H1 (cell line): ENCODE data around the gene TRIOBP. TPM values are rescaled to one million over a fixed set of nuclear protein-coding genes. Genes with fewer than 3 reads are reported as not detected.
A peak's percentile ranks its signal among the peaks of the same experiment; 100 is the strongest.

ENCODE experiments used
- CTCF ChIA-PET: fragments of 300-600 bp; sonication (Branson Sonifier 250); formaldehyde crosslinking; loops from one replicate; lab custom pipeline; 2021; ENCODE audit not compliant: partially characterized antibody; lab: Charles Lee
- POLR2A ChIA-PET: fragments of 300-600 bp; sonication (Branson Sonifier 250); formaldehyde crosslinking; loops from one replicate; lab custom pipeline; 2021; ENCODE audit warnings: inconsistent platforms; ENCODE audit not compliant: partially characterized antibody; lab: Charles Lee
- DNase-seq, 2 experiments: peaks; one replicate each; pipeline versions ENCODE4 v3.0.0 to v3.0.0-alpha.2; 2010 to 2022; ENCODE audit warnings: low spot score in 2 of 2, low read depth in 1 of 2, mixed read lengths in 1 of 2
- FAIRE-seq: peaks from 2 replicates; lab custom pipeline; 2011; peaks lifted over from hg19 to GRCh38; lab: Jason Lieb, UNC
- H2AFZ ChIP-seq: 2 replicates; pipeline ENCODE4 v1.8.1; 2012; ENCODE audit warnings: low read length, inconsistent platforms
- H2AK5ac ChIP-seq: 2 replicates; pipeline ENCODE4 v1.6.1; 2013; ENCODE audit warnings: low read depth, low read length
- H2BK120ac ChIP-seq: replicated peaks from 2 replicates; pipeline ENCODE3; 2013; ENCODE audit warnings: low read depth, low read length, inconsistent platforms
- H2BK12ac ChIP-seq: 2 replicates; pipeline ENCODE4 v1.6.1; 2013; ENCODE audit warnings: low read depth, low read length
- H2BK15ac ChIP-seq: 2 replicates; pipeline ENCODE4 v1.6.1; 2013; ENCODE audit warnings: low read length
- H2BK20ac ChIP-seq: 2 replicates; pipeline ENCODE4 v1.6.1; 2013; ENCODE audit warnings: low read length
- H2BK5ac ChIP-seq: 2 replicates; pipeline ENCODE4 v1.6.1; 2013; ENCODE audit warnings: low read depth, low read length
- H3K14ac ChIP-seq: 2 replicates; pipeline ENCODE4 v1.6.1; 2013; ENCODE audit warnings: inconsistent platforms; ENCODE audit not compliant: insufficient read length
- H3K18ac ChIP-seq: 2 replicates; pipeline ENCODE4 v1.6.1; 2013; ENCODE audit warnings: low read length; ENCODE audit errors: extremely low read depth
- H3K23ac ChIP-seq: 2 replicates; pipeline ENCODE4 v1.6.1; 2013; ENCODE audit warnings: inconsistent platforms; ENCODE audit not compliant: insufficient read length
- H3K23me2 ChIP-seq: 2 replicates; pipeline ENCODE4 v1.6.1; 2013; ENCODE audit warnings: low read depth, low read length
- H3K27ac ChIP-seq: 2 replicates; pipeline ENCODE4 v1.6.1; 2011; ENCODE audit warnings: low read depth, low read length, inconsistent platforms
- H3K27me3 ChIP-seq, 4 experiments: replicated peaks in 1 of 4; 1 replicate in 1 of 4; 2 replicates in 3 of 4; pipeline versions ENCODE4 v1.6.1 to v1.8.1; 2011 to 2013; ENCODE audit warnings: low read length in 3 of 4, mild to moderate bottlenecking in 3 of 4, inconsistent platforms in 2 of 4, mixed read lengths in 2 of 4, moderate library complexity in 1 of 4; ENCODE audit not compliant: control insufficient read depth in 3 of 4, insufficient read depth in 3 of 4; ENCODE audit errors: extremely low read depth in 1 of 4
- H3K36me3 ChIP-seq, 4 experiments: 2 replicates each; pipeline versions ENCODE4 v1.6.1 to v1.8.1; 2011 to 2013; ENCODE audit warnings: mild to moderate bottlenecking in 4 of 4, low read length in 3 of 4, moderate library complexity in 2 of 4, control low read depth in 1 of 4, inconsistent platforms in 1 of 4; ENCODE audit not compliant: insufficient read depth in 4 of 4, control insufficient read depth in 2 of 4
- H3K4ac ChIP-seq: replicated peaks from 2 replicates; pipeline ENCODE3; 2013; ENCODE audit warnings: low read length, low read depth, mixed read lengths, inconsistent platforms; ENCODE audit not compliant: insufficient read length
- H3K4me1 ChIP-seq, 4 experiments: replicated peaks in 1 of 4; 1 replicate in 1 of 4; 2 replicates in 3 of 4; pipeline versions ENCODE4 v1.6.1 to v1.8.1; 2011 to 2013; ENCODE audit warnings: low read length in 3 of 4, inconsistent platforms in 2 of 4, mixed read lengths in 1 of 4; ENCODE audit not compliant: insufficient read depth in 4 of 4, control insufficient read depth in 3 of 4
- H3K4me2 ChIP-seq, 2 experiments: 2 replicates each; pipeline versions ENCODE4 v1.6.1 to v1.8.1; 2011 to 2013; ENCODE audit warnings: low read depth in 2 of 2, low read length in 2 of 2, control low read depth in 1 of 2, inconsistent platforms in 1 of 2, mild to moderate bottlenecking in 1 of 2; ENCODE audit not compliant: insufficient read depth in 1 of 2
- H3K4me3 ChIP-seq, 4 experiments: fragments of 200-600, 300-600 bp in 1 of 4; sonication (generic), shearing (Covaris generic), sonication (Bioruptor Twin) in 1 of 4; 2 replicates each; pipeline versions ENCODE4 v1.5.1 to v1.8.1; 2011 to 2016; ENCODE audit warnings: low read length in 4 of 4, low read depth in 3 of 4, control low read depth in 2 of 4, inconsistent platforms in 2 of 4, mild to moderate bottlenecking in 2 of 4, mixed read lengths in 1 of 4, moderate library complexity in 1 of 4; ENCODE audit not compliant: insufficient read depth in 2 of 4; ENCODE audit errors: extremely low read depth in 1 of 4
- H3K56ac ChIP-seq: replicated peaks from 2 replicates; pipeline ENCODE3; 2013; ENCODE audit warnings: low read depth, mild to moderate bottlenecking, mixed read lengths, low read length, inconsistent platforms; ENCODE audit not compliant: insufficient read length
- H3K79me1 ChIP-seq: 2 replicates; pipeline ENCODE4 v1.6.1; 2013; ENCODE audit warnings: low read depth, low read length, control low read depth
- H3K79me2 ChIP-seq, 2 experiments: 2 replicates each; pipeline versions ENCODE4 v1.6.1 to v1.8.1; 2012 to 2013; ENCODE audit warnings: low read length in 2 of 2, mild to moderate bottlenecking in 2 of 2, inconsistent platforms in 1 of 2; ENCODE audit not compliant: insufficient read depth in 2 of 2, control insufficient read depth in 1 of 2
- H3K9ac ChIP-seq, 4 experiments: replicated peaks in 1 of 4; 1 replicate in 1 of 4; 2 replicates in 3 of 4; pipeline versions ENCODE4 v1.6.1 to v1.8.1; 2011 to 2013; ENCODE audit warnings: low read depth in 3 of 4, low read length in 3 of 4, control low read depth in 2 of 4, mild to moderate bottlenecking in 2 of 4, moderate library complexity in 2 of 4, inconsistent platforms in 1 of 4; ENCODE audit errors: extremely low read depth in 1 of 4
- H3K9me3 ChIP-seq, 2 experiments: 2 replicates each; pipeline versions ENCODE4 v1.6.1 to v1.8.1; 2012 to 2013; ENCODE audit warnings: mild to moderate bottlenecking in 2 of 2, moderate library complexity in 2 of 2, control low read depth in 1 of 2, inconsistent platforms in 1 of 2, low read depth in 1 of 2, low read length in 1 of 2, mixed read lengths in 1 of 2; ENCODE audit not compliant: insufficient read depth in 2 of 2
- H4K20me1 ChIP-seq, 2 experiments: replicated peaks in 1 of 2; 2 replicates each; pipeline versions ENCODE3 to v1.8.1; 2011 to 2013; ENCODE audit warnings: inconsistent platforms in 2 of 2, low read length in 2 of 2, mild to moderate bottlenecking in 1 of 2; ENCODE audit not compliant: insufficient read depth in 2 of 2, control insufficient read depth in 1 of 2
- H4K5ac ChIP-seq: 2 replicates; pipeline ENCODE4 v1.6.1; 2013; ENCODE audit warnings: low read length, low read depth, mixed read lengths, inconsistent platforms; ENCODE audit not compliant: insufficient read length
- H4K8ac ChIP-seq: 2 replicates; pipeline ENCODE4 v1.8.0; 2013; ENCODE audit warnings: mild to moderate bottlenecking, moderate library complexity, low read length, inconsistent platforms; ENCODE audit not compliant: insufficient read depth; ENCODE audit errors: extremely low read depth
- H4K91ac ChIP-seq: replicated peaks from 2 replicates; pipeline ENCODE3; 2013; ENCODE audit warnings: low read length, mixed read lengths, inconsistent platforms; ENCODE audit not compliant: insufficient read length
- BCL11A ChIP-seq, 2 experiments: IDR thresholded peaks; one replicate each; pipeline ENCODE4 v1.6.1; 2011; ENCODE audit warnings: low read depth in 2 of 2, low read length in 2 of 2, mild to moderate bottlenecking in 2 of 2
- CHD1 ChIP-seq: IDR thresholded peaks from 2 replicates; pipeline ENCODE4 v1.6.1; 2012; ENCODE audit warnings: low read depth, low read length, improper control_type of control experiment
- CTCF ChIP-seq, 3 experiments: IDR thresholded peaks; 1 replicate in 2 of 3; 2 replicates in 1 of 3; pipeline versions ENCODE4 v1.5.1 to v1.6.1; 2011; ENCODE audit warnings: low read length in 3 of 3, mild to moderate bottlenecking in 3 of 3, inconsistent platforms in 2 of 3, low read depth in 1 of 3, moderate library complexity in 1 of 3; ENCODE audit not compliant: insufficient read depth in 1 of 3; ENCODE audit errors: control extremely low read depth in 1 of 3
- EGR1 ChIP-seq: IDR thresholded peaks from 2 replicates; pipeline ENCODE4 v1.6.1; 2011; ENCODE audit warnings: low read depth, low read length, borderline replicate concordance
- FOSL1 ChIP-seq: IDR thresholded peaks from 2 replicates; pipeline ENCODE4 v1.6.1; 2011; ENCODE audit warnings: mild to moderate bottlenecking, low read depth, low read length, moderate library complexity; ENCODE audit not compliant: insufficient read depth
- GABPA ChIP-seq: IDR thresholded peaks from 2 replicates; pipeline ENCODE4 v1.6.1; 2011; ENCODE audit warnings: mild to moderate bottlenecking, low read length, moderate library complexity, borderline replicate concordance; ENCODE audit not compliant: insufficient read depth
- GTF2F1 ChIP-seq: IDR thresholded peaks from 2 replicates; pipeline ENCODE4 v1.6.1; 2012; ENCODE audit warnings: low read depth, low read length, improper control_type of control experiment, borderline replicate concordance
- JUN ChIP-seq: IDR thresholded peaks from 2 replicates; pipeline ENCODE4 v1.6.1; 2011; ENCODE audit warnings: low read depth, mild to moderate bottlenecking, improper control_type of control experiment, low read length
- KDM1A ChIP-seq: fragments of 200-600, 300-600 bp; sonication (generic); IDR thresholded peaks from 2 replicates; pipeline ENCODE4 v1.7.1; 2016; ENCODE audit warnings: mild to moderate bottlenecking, low read length, borderline replicate concordance
- POLR2A ChIP-seq, 2 experiments: IDR thresholded peaks; 1 replicate in 1 of 2; 2 replicates in 1 of 2; pipeline ENCODE4 v1.6.1; 2011; ENCODE audit warnings: low read depth in 2 of 2, low read length in 2 of 2, mild to moderate bottlenecking in 2 of 2; ENCODE audit errors: control extremely low read depth in 1 of 2
- SIRT6 ChIP-seq: IDR thresholded peaks from one replicate; pipeline ENCODE4 v1.7.1; 2012; ENCODE audit warnings: low read length, inconsistent platforms
- TAF7 ChIP-seq: optimal IDR thresholded peaks from 2 replicates; pipeline ENCODE3; 2011; ENCODE audit warnings: low read depth, mild to moderate bottlenecking, inconsistent platforms, low read length, moderate library complexity, borderline replicate concordance
- WGBS, 2 experiments: shearing (Covaris generic) in 1 of 2; methylation state at CpG; one replicate each; pipeline versions ENCODE4 v1.1.6 to v1.1.7; 2013 to 2015; ENCODE audit warnings: low lambda C conversion rate in 2 of 2, mixed read lengths in 2 of 2, inconsistent platforms in 1 of 2, low coverage in 1 of 2, missing lambda C conversion rate in 1 of 2; ENCODE audit not compliant: insufficient replicate concordance in 2 of 2, insufficient coverage in 1 of 2, insufficient read length in 1 of 2; ENCODE audit errors: extremely low coverage in 1 of 2, missing lambda C conversion rate in 1 of 2; 5-methylcytosine and 5-hydroxymethylcytosine counted together
- polyA plus RNA-seq, 7 experiments: library from polyadenylated mRNA; depleted of rRNA in 3 of 7; stranded (reverse) in 5 of 7; unstranded in 2 of 7; fragments of >200 nt in 5 of 7; fragments of 200-250 nt in 2 of 7; gene quantifications; 1 replicate in 5 of 7; 2 replicates in 1 of 7; 4 replicates in 1 of 7; pipeline versions ENCODE4 v1.2.1 to v1.2.3, GENCODE V29; 2011 to 2013; ENCODE audit warnings: missing spikeins in 2 of 7, mixed read lengths in 2 of 7
- total RNA-seq: library from RNA; stranded (reverse); fragmentation: NEBNext Ultra II Directional; extraction: Animal tissue kit (Norgen Biotek cat#: 25700); gene quantifications from 2 replicates; pipeline ENCODE4 v1.2.1, GENCODE V29; 2021

Gene TRIOBP
- total and polyA plus RNA-seq, 2 of the 8 experiments (the other 6 are each of a cell fraction or from before 2014, with no cell fraction given): 18.2 to 27.3 TPM

DNA sequence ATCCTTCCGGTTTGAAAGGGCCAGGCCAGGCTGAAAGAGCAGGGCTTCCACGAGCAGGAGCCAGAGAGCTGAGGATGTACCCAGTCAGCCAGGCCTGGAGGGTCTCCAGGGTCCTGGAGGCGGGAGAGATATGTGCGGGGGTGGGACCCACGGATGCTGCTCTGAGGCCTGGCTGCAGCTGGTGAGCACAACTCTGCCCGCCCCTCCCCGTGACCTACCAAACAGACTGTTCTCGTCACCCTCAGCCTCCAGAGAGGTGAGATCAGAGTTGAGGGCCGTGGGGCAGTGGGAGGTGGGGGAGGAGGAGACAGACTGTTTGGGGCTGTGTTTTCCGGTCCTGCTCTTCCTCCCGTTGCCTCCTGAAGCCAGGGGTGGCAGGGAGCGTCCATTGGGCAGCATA, 42.2 kb downstream of the TRIOBP start:
- FAIRE-seq (no peak), DNase-seq (no peak)
- no peak overlapping the region for H3K23ac ChIP-seq
- no peak overlapping the region for H3K9ac ChIP-seq
- no peak overlapping the region for H2AK5ac ChIP-seq
- no peaks in the 10 kb centered on the region for H3K79me1 ChIP-seq
- H4K8ac ChIP-seq: peak overlapping the region; percentile 1; the same call in 1 of the 2 replicates
- ChIA-PET POLR2A (interaction anchor here (1.6 to 3.1 kb wide), 3 partner anchors 10 to 101 kb away, joined by 4 to 24 read pairs (median 5); no protein-coding TSS in a partner anchor), CTCF (interaction anchor here (1.1 to 1.8 kb wide), 2 partner anchors 45 to 114 kb away, joined by 3 read pairs; no protein-coding TSS in a partner anchor)
- no peak overlapping the region for H3K14ac ChIP-seq
- no peak overlapping the region for H2BK5ac ChIP-seq
- 0 out of 8 replicates have a peak, but pooled peaks cover 0 to 2% (median 0%) of the 10 kb centered on the region in 4 experiments for H3K36me3 ChIP-seq
- no peak overlapping the region for H3K4me3 ChIP-seq
- H3K4me2 ChIP-seq: no peak overlapping the region
- H2BK12ac ChIP-seq: no peak overlapping the region
- no peak overlapping the region for H2AFZ ChIP-seq
- H3K23me2 ChIP-seq: peaks cover 5% of the 10 kb centered on the region; the same call in 1 of the 2 replicates
- H3K27me3 ChIP-seq: peaks cover 2 to 67% (median 48%) of the 10 kb centered on the region in 4 experiments
- no peak overlapping the region for H3K56ac ChIP-seq
- H2BK20ac ChIP-seq: no peak overlapping the region
- 87% methylated on average over 12 of the region's 12 CpGs; no CpG with 5 or more reads in 1 of the 2 experiments for WGBS, 2 experiments
- no peak overlapping the region for H4K5ac ChIP-seq
- no peak overlapping the region for H3K27ac ChIP-seq
- no peak overlapping the region for H4K91ac ChIP-seq
- peaks cover 0 to 3% (median 1%) of the 10 kb centered on the region in 4 experiments; a peak in 3 of 7 replicates for H3K4me1 ChIP-seq
- peaks cover 13 to 14% of the 10 kb centered on the region in 2 experiments for H4K20me1 ChIP-seq
- H3K18ac ChIP-seq: no peak overlapping the region
- no peak overlapping the region for H3K4ac ChIP-seq
- no peaks in the 10 kb centered on the region for H3K9me3 ChIP-seq
- H2BK15ac ChIP-seq: no peak overlapping the region
- no peaks in the 10 kb centered on the region for H3K79me2 ChIP-seq
- no peak overlapping the region for H2BK120ac ChIP-seq
- TF ChIP-seq SIRT6: no peak
- no peak for TF ChIP-seq JUN
- no peak for TF ChIP-seq TAF7
- no peak for TF ChIP-seq KDM1A
- no peak for TF ChIP-seq POLR2A (IDR thresholded peaks at IDR 0.05; ENCODE audit: control extremely low read depth in 1 of 2, low read depth in 2 of 2, low read length in 2 of 2)
- no peak for TF ChIP-seq CHD1
- TF ChIP-seq EGR1: no peak
- TF ChIP-seq FOSL1: no peak
- no peak for TF ChIP-seq GTF2F1
- TF ChIP-seq CTCF (IDR thresholded peaks at IDR 0.05; ENCODE audit: control extremely low read depth in 1 of 3, insufficient read depth in 1 of 3, low read depth in 1 of 3, low read length in 3 of 3): no peak
- no peak for TF ChIP-seq GABPA
- TF ChIP-seq BCL11A (IDR thresholded peaks at IDR 0.05; ENCODE audit: low read depth in 2 of 2, low read length in 2 of 2): no peak
